GM18861 (cell line): ENCODE measurements around the gene FHIT.
"Not testable (repeated sequence)": the region's sequence is repeated elsewhere in the genome, so short reads cannot be mapped to it uniquely, and the experiment has no call there.

Experiments
- ATAC-seq: cut with Tn5 transposase; IDR thresholded peaks from one replicate; pipeline ENCODE4 v1.9.1; 2021; ENCODE audit not compliant: unreplicated experiment

Gene FHIT

GRCh38 chr3:59824876-59825275, 1426.4 kb downstream of the FHIT start:
- ATAC-seq = no peak

- ATAC-seq = no peak
Measured at GRCh38 chr3:59821274-59821673, 1430.0 kb downstream of the FHIT start.

- ATAC-seq = no peak
Measured at GRCh38 chr3:59820352-59820934, 1430.8 kb downstream of the FHIT start.

- no peak for ATAC-seq
Measured at GRCh38 chr3:59818919-59819300, 1432.3 kb downstream of the FHIT start.

- no peak for ATAC-seq
Measured at GRCh38 chr3:59818033-59818918, 1433.0 kb downstream of the FHIT start.

- ATAC-seq = no peak
Measured at GRCh38 chr3:59817511-59817910, 1433.7 kb downstream of the FHIT start.

GRCh38 chr3:59816312-59816711, 1434.9 kb downstream of the FHIT start:
- ATAC-seq = no peak

- ATAC-seq = no peak
Measured at GRCh38 chr3:59813148-59813538, 1438.1 kb downstream of the FHIT start.

GRCh38 chr3:59812237-59813147, 1438.8 kb downstream of the FHIT start:
- ATAC-seq = no peak

- no peak for ATAC-seq
Measured at GRCh38 chr3:59811160-59811559, 1440.1 kb downstream of the FHIT start.

GRCh38 chr3:59810606-59811005, 1440.6 kb downstream of the FHIT start:
- ATAC-seq = no peak

GRCh38 chr3:59809710-59810444, 1441.4 kb downstream of the FHIT start:
- no peak for ATAC-seq

- ATAC-seq = no peak
Measured at GRCh38 chr3:59809016-59809415, 1442.2 kb downstream of the FHIT start.

GRCh38 chr3:59808446-59808845, 1442.8 kb downstream of the FHIT start:
- ATAC-seq = no peak

GRCh38 chr3:59803268-59803667, 1448.0 kb downstream of the FHIT start:
- ATAC-seq = no peak

GRCh38 chr3:59802453-59802852, 1448.8 kb downstream of the FHIT start:
- not testable (repeated sequence) for ATAC-seq

- ATAC-seq = no peak
Measured at GRCh38 chr3:59802045-59802444, 1449.2 kb downstream of the FHIT start.

- no peak for ATAC-seq
Measured at GRCh38 chr3:59800481-59800880, 1450.8 kb downstream of the FHIT start.

- no peak for ATAC-seq
Measured at GRCh38 chr3:59798372-59799086, 1452.7 kb downstream of the FHIT start.

- ATAC-seq = no peak
Measured at GRCh38 chr3:59797533-59797932, 1453.7 kb downstream of the FHIT start.
